ENCODE measurements around the gene THAP11. TPM values are rescaled to one million over a fixed set of nuclear protein-coding genes. Genes with fewer than 3 reads are reported as not detected.

The THAP11 gene
- total RNA-seq, 1 experiment from 2014 or later, result 39.1 TPM

DNA sequence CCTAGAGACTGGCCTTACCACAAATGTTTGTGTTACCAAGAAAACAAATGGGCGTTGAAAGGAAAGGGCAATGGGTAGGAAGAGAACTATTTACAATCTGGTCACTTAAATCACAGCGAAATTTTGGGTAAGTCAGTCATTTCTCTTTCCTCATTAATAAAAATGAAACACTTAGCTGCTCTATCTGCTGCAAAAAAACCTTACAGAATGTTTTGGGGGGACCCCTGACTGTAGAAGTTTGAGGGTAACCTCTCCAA is 3.9 kb downstream of the THAP11 start:
- H3K4me1 ChIP-seq (ENCODE audit: insufficient read depth, low read length), result peaks cover 38% of the 10 kb centered on the region

DNA sequence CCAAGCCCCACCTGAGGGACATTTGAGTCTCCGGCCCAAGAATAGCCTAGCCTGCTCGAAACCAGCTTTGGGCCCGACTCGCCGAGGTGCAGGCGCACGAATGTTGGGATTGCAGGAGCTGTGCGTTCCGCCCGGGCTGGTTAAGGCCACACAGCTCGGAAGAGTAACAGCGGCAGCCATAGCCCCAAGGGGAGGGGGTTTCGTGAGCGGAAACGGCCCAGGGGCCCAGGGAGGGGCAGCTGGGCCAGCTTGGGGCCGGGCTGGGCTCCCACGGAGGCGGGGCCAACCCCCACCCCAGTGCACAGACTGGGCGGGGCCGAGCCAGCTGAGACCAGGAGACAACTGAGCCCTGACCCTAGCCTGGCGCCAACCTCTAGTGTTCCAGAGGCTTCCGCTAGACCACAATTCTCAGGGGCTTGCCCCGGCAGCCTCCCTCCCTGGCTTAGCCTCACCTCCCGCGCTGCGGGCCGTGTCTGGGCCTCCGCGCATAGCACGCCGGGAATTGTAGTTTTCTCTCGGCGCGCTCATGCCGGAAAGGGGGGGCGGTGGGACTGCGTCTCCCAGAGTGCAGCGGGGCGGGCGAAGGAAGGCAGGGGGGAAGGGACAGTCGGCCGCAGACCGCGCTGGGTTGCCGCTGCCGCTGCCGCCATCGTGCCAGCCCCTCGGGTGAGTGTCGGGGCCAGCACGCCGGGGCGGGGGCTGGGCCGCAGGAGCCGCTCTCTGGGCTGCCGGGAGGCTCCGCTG is 4.4 kb downstream of the THAP11 start, which contains the start of gene NUTF2:
Gene NUTF2 (plus strand): TSS at position 614 of the 744 bp plus-strand sequence. CDS start 18,198 bp downstream, outside the sequence.
- BruUV-seq (replicated peaks), result no TSS peak
- Histone ChIP-seq H2AFZ (ENCODE audit: low read length) (peak within 1 kb of the TSS; percentile 73), H3F3A (ENCODE audit: low read length, unreplicated experiment) (no peaks in the 10 kb centered on the region), H4K20me1 (ENCODE audit: low read length) (peaks cover 14% of the 10 kb centered on the region; the same call in 1 of the 2 replicates), H3K9ac (ENCODE audit: low read length) (peak within 1 kb of the TSS; percentile 100), H3K4me1 (ENCODE audit: insufficient read depth, low read length) (peaks cover 35% of the 10 kb centered on the region), H3K27me3 (ENCODE audit: low read length) (no peaks in the 10 kb centered on the region), H3K36me3 (ENCODE audit: low read depth, low read length) (no peaks in the 10 kb centered on the region), H3K27ac (ENCODE audit: low read length) (peak within 1 kb of the TSS; percentile 81), H3K79me2 (ENCODE audit: low read length) (peaks cover 83% of the 10 kb centered on the region), H3K9me2 (replicated peaks; ENCODE audit: low read length) (no peaks in the 10 kb centered on the region), H3K4me3 (ENCODE audit: low read length) (peak within 1 kb of the TSS; percentile 98), H3K4me2 (ENCODE audit: low read length) (peak within 1 kb of the TSS; percentile 90), H3K9me3 (ENCODE audit: low read length) (no peaks in the 10 kb centered on the region)
- intact Hi-C loops (cut with micrococcal nuclease), result loop anchor here (2.0 kb wide), 1 partner anchor 14 kb away; no protein-coding TSS in a partner anchor
- peak; percentile 54 for ATAC-seq
- TF ChIP-seq EZH2phosphoT487 (IDR thresholded peaks at IDR 0.05; ENCODE audit: borderline replicate concordance, low read length) (no peak), EZH2 (IDR thresholded peaks at IDR 0.05; ENCODE audit: low read length, unreplicated experiment) (no peak)
- TF ChIP-seq, protein P1, sequence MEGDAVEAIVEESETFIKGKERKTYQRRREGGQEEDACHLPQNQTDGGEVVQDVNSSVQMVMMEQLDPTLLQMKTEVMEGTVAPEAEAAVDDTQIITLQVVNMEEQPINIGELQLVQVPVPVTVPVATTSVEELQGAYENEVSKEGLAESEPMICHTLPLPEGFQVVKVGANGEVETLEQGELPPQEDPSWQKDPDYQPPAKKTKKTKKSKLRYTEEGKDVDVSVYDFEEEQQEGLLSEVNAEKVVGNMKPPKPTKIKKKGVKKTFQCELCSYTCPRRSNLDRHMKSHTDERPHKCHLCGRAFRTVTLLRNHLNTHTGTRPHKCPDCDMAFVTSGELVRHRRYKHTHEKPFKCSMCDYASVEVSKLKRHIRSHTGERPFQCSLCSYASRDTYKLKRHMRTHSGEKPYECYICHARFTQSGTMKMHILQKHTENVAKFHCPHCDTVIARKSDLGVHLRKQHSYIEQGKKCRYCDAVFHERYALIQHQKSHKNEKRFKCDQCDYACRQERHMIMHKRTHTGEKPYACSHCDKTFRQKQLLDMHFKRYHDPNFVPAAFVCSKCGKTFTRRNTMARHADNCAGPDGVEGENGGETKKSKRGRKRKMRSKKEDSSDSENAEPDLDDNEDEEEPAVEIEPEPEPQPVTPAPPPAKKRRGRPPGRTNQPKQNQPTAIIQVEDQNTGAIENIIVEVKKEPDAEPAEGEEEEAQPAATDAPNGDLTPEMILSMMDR (conservative IDR thresholded peaks at IDR 0.05; ENCODE audit: low read depth, low read length), result no peak
- POLR2A ChIA-PET (ENCODE audit: unreplicated experiment), result interaction anchor here (0.6 to 0.9 kb wide), 3 partner anchors 9 to 27 kb away, joined by 3 to 4 read pairs (median 4); no protein-coding TSS in a partner anchor
- peak; percentile 85 for DNase-seq
- CTCF ChIA-PET, result no interaction called here

More for the DNA sequence above, 3.9 kb downstream of the THAP11 start:
- intact Hi-C loops (cut with micrococcal nuclease), result loop anchor here (2.0 kb wide), 1 partner anchor 15 kb away; no protein-coding TSS in a partner anchor
- H3K79me2 ChIP-seq (ENCODE audit: low read length), result peaks cover 78% of the 10 kb centered on the region
- H3K4me2 ChIP-seq (ENCODE audit: low read length), result peak overlapping the region; percentile 90
- no peaks in the 10 kb centered on the region for H3K36me3 ChIP-seq (ENCODE audit: low read depth, low read length)
- CTCF ChIA-PET, result interaction anchor here (0.5 kb wide), 1 partner anchor 23 kb away, joined by 5 read pairs; no protein-coding TSS in a partner anchor
- peak overlapping the region; percentile 100 for H3K9ac ChIP-seq (ENCODE audit: low read length)
- POLR2A ChIA-PET (ENCODE audit: unreplicated experiment), result interaction anchor here (0.6 to 0.9 kb wide), 3 partner anchors 10 to 27 kb away, joined by 3 to 4 read pairs (median 4); no protein-coding TSS in a partner anchor
- TF ChIP-seq, protein P1 (conservative IDR thresholded peaks at IDR 0.05; ENCODE audit: low read depth, low read length), result no peak
- TF ChIP-seq EZH2phosphoT487 (IDR thresholded peaks at IDR 0.05; ENCODE audit: borderline replicate concordance, low read length) (no peak), EZH2 (IDR thresholded peaks at IDR 0.05; ENCODE audit: low read length, unreplicated experiment) (no peak)
- no peaks in the 10 kb centered on the region for H3F3A ChIP-seq (ENCODE audit: low read length, unreplicated experiment)
- no peaks in the 10 kb centered on the region for H3K9me2 ChIP-seq (replicated peaks; ENCODE audit: low read length)
- H2AFZ ChIP-seq (ENCODE audit: low read length), result peak overlapping the region; percentile 73
- DNase-seq, result no peak
- ATAC-seq, result no peak
- peaks cover 14% of the 10 kb centered on the region; the same call in 1 of the 2 replicates for H4K20me1 ChIP-seq (ENCODE audit: low read length)
- no peaks in the 10 kb centered on the region for H3K27me3 ChIP-seq (ENCODE audit: low read length)
- BruUV-seq (replicated peaks), result TSS peak; percentile 36
- peak overlapping the region; percentile 81 for H3K27ac ChIP-seq (ENCODE audit: low read length)
- H3K4me3 ChIP-seq (ENCODE audit: low read length), result peak overlapping the region; percentile 98
- no peaks in the 10 kb centered on the region for H3K9me3 ChIP-seq (ENCODE audit: low read length)

Measured in PC-3 (cell line).